Measurements from ENCODE around the gene KIF17. TPM values are rescaled to one million over a fixed set of nuclear protein-coding genes. Genes with fewer than 3 reads are reported as not detected.

KIF17 gene
- total RNA-seq (1 to 10 TPM; 2.0 to 4.8 (median 3.6) TPM), polyA plus RNA-seq (6.4 TPM)
- long read RNA-seq, donor 1, partial matches to known transcripts, result 1 of 2 reads
- long read RNA-seq, donor 1, other reads (novel, unspliced or antisense), result 1 of 2 reads
- long read RNA-seq, donor 2, partial matches to known transcripts, result 1 of 1 reads
- long read RNA-seq, donor 2, other reads (novel, unspliced or antisense), result 0 of 1 reads
- long read RNA-seq, donor 3, partial matches to known transcripts, result 1 of 1 reads
- long read RNA-seq, donor 3, other reads (novel, unspliced or antisense), result 0 of 1 reads
- long read RNA-seq, donor 4, partial matches to known transcripts, result 1 of 2 reads
- long read RNA-seq, donor 4, other reads (novel, unspliced or antisense), result 0 of 2 reads

DNA sequence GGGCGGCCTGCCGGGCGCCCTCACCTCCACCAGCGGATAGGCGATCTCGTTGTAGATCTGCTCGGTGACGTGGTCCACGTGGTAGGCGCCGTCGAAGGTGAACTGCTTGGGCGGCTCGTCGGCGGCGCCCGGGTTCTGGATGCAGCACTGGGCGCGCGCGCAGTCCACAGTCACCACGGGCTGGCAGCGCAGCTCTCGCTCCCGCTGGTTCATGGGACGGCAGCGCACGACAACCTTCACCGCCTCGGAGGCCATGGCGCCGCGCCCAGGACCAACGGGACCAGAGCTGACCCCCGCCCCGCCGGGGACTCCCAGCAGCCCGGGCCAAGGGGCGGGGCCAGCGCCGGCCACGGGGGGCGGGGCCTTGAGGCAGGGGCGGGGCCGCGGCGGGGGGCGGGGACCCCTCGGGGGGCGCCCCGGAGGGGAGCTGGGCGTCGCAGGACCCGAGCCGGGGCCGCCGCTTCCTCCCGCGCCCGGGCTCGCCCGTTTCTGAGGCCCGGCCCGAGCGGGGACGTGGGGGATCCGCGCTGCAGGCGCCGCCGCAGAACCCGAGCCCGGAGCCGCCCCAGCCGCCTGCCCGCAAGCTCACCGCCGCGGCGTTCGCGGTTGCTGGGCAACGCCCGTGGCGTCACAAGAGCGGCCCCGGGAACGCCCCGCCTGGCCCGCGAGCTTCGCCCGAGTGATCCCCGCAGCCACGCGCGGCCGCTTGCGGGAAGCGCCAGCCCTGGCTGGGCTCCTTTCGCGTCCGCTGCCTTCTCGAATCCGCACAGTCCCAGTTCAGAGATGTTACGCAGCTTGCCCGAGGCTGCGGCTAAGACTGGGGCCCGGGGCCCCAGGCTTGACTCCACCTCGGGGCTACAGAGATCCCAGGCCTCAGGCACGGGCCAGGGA is at the start of gene KIF17:
KIF17 (minus strand) TSS at position 556 of the 891 bp plus-strand sequence; CDS start at position 255, 301 bp downstream.
- Histone ChIP-seq H3K27me3 (ENCODE audit: control insufficient read depth, insufficient read depth) (no peaks in the 10 kb centered on the region), H3K9me3 (ENCODE audit: control insufficient read depth, low read length) (no peaks in the 10 kb centered on the region), H3K4me3 (ENCODE audit: low read length) (peak within 1 kb of the TSS; percentile 55), H3K27ac (ENCODE audit: low read length) (no peak within 1 kb of the TSS), H3K4me1 (ENCODE audit: control insufficient read depth, insufficient read depth, low read length) (no peaks in the 10 kb centered on the region)
- intact Hi-C loops (cut with DNase I), result no loop called here
- WGBS, result 2% methylated on average over 112 of the region's 112 CpGs
- DNase-seq, result peak; percentile 86 to 94 (median 93)
- peak; percentile 86 to 88 for ATAC-seq

DNA sequence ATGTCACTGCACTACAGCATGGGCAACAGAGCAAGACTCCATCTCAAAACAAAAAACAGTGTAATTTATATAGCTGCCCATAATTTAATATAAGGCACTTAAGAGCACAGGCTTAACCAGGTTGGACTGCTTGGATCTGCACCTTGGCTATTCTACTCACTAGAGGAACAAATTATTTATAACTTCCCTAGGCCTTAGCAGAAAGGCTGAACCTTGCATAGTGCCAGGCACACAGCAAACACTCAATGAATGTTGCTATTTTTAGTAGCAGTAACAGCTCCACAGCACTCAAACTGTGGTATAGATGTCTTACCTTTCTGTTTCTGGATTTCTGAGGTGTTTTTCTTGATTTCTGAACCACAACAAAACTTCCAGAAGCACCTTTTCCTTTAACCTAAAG is 49.5 kb upstream of the KIF17 start:
- no peak for DNase-seq
- Histone ChIP-seq H3K9me3 (ENCODE audit: control insufficient read depth, low read length) (no peaks in the 10 kb centered on the region), H3K4me1 (ENCODE audit: control insufficient read depth, insufficient read depth, low read length) (no peaks in the 10 kb centered on the region), H3K27ac (ENCODE audit: low read length) (no peak overlapping the region), H3K4me3 (ENCODE audit: low read length) (no peak overlapping the region), H3K27me3 (ENCODE audit: control insufficient read depth, insufficient read depth) (no peaks in the 10 kb centered on the region)
- ATAC-seq, result peak; percentile 38 to 41
- intact Hi-C loops (cut with DNase I), result no loop called here

DNA sequence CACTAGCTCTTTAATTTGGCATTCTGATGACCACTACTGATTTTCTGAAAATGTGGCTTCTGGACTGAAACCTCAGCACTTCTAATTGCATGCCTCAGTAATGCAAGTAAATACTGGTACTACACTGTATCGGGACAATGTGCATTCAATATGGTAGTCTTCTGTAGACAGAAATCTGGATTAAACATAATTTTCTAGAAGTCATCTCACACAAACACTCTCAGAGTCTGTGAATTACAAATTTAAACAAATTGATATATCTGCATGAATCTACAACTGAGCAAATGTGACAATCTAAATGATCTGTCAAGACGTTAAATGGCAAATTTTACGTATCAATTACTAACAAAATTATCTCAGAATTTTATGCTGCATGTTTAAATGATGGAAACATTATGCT is 45.6 kb upstream of the KIF17 start:
- Histone ChIP-seq H3K27me3 (ENCODE audit: control insufficient read depth, insufficient read depth) (no peaks in the 10 kb centered on the region), H3K9me3 (ENCODE audit: control insufficient read depth, low read length) (no peaks in the 10 kb centered on the region), H3K4me1 (ENCODE audit: control insufficient read depth, insufficient read depth, low read length) (no peaks in the 10 kb centered on the region), H3K27ac (ENCODE audit: low read length) (no peak overlapping the region), H3K4me3 (ENCODE audit: low read length) (no peak overlapping the region)
- DNase-seq (no peak), ATAC-seq (no peak)
- WGBS, result 96% methylated on average over 3 of the region's 3 CpGs
- intact Hi-C loops (cut with DNase I), result no loop called here

DNA sequence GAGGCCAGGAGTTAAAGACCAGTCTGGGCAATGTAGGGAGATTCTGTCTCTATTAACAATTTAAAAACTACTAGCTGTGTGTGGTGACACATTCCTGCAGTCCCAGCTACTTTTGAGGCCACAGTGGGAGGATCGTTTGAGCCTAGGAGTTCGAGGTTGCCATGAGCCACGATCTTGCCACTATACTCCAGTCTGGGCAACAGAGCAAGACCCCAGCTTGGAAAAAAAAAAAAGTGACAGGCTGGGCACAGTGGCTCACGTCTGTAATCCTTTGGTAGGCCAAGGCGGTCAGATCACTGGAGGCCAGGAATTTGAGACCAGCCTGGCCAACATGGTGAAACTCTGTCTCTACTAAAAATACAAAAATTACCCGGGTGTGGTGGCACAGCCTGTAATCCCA is 42.5 kb upstream of the KIF17 start:
- DNase-seq, result no peak
- Histone ChIP-seq H3K4me1 (ENCODE audit: control insufficient read depth, insufficient read depth, low read length) (no peaks in the 10 kb centered on the region), H3K4me3 (ENCODE audit: low read length) (no peak overlapping the region), H3K27me3 (ENCODE audit: control insufficient read depth, insufficient read depth) (no peaks in the 10 kb centered on the region), H3K27ac (ENCODE audit: low read length) (no peak overlapping the region), H3K9me3 (ENCODE audit: control insufficient read depth, low read length) (no peaks in the 10 kb centered on the region)
- WGBS, result 93% methylated on average over 6 of the region's 6 CpGs
- intact Hi-C loops (cut with DNase I), result no loop called here
- ATAC-seq, result no peak

DNA sequence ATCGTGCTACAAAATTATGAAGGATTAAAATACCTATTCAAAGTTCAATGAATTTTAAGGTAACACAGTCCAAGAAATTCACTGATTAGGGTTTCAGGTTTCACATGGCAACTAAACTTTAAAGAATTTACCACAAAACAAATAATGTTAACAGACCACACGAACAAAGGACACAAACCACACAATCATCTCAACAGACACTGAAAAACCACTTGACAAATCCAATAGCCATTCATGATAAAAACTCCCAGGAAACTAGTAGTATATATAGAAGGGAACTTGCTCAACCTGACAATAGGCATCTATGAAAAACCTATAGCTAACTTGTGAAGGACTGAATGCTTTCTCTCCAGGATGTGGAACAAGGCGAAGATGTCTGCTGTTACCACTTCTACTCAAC is 35.8 kb upstream of the KIF17 start:
- ATAC-seq (no peak), DNase-seq (no peak)
- intact Hi-C loops (cut with DNase I), result no loop called here
- Histone ChIP-seq H3K27ac (ENCODE audit: low read length) (no peak overlapping the region), H3K4me1 (ENCODE audit: control insufficient read depth, insufficient read depth, low read length) (no peaks in the 10 kb centered on the region), H3K27me3 (ENCODE audit: control insufficient read depth, insufficient read depth) (no peaks in the 10 kb centered on the region), H3K4me3 (ENCODE audit: low read length) (no peak overlapping the region), H3K9me3 (ENCODE audit: control insufficient read depth, low read length) (no peaks in the 10 kb centered on the region)
- WGBS, result 94% methylated on average over 3 of the region's 3 CpGs

- H3K27me3 ChIP-seq (ENCODE audit: control insufficient read depth, insufficient read depth), result no peaks in the 10 kb centered on the region
- intact Hi-C loops (cut with DNase I), result no loop called here
- DNase-seq, result no peak
- 82% methylated on average over 3 of the region's 3 CpGs for WGBS
- no peaks in the 10 kb centered on the region for H3K4me1 ChIP-seq (ENCODE audit: control insufficient read depth, insufficient read depth, low read length)
- no peak for ATAC-seq
- H3K9me3 ChIP-seq (ENCODE audit: control insufficient read depth, low read length), result no peaks in the 10 kb centered on the region
- no peak overlapping the region for H3K27ac ChIP-seq (ENCODE audit: low read length)
- no peak overlapping the region for H3K4me3 ChIP-seq (ENCODE audit: low read length)
Observed at GRCh38 chr1:20751462-20751990, 33.7 kb upstream of the KIF17 start.

DNA sequence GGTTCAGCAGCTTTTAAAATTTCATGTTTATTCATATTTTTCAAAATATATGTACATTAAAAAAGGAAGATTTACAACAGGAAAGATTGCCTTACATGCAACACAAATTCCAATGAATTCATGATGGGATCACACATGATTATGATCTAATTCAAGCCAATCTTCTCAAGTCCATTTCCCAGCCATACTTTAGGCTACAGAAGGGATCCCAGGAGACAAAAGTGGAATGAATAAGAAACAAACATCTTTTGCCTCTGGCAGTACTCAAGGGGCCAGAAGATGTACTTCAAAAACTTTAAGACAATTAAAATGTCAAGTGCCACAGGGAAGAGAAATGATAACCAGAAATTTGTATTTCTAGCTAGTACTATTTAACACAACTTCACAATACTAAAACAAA is 24.9 kb upstream of the KIF17 start:
- Histone ChIP-seq H3K4me3 (ENCODE audit: low read length) (no peak overlapping the region), H3K9me3 (ENCODE audit: control insufficient read depth, low read length) (no peaks in the 10 kb centered on the region), H3K4me1 (ENCODE audit: control insufficient read depth, insufficient read depth, low read length) (no peaks in the 10 kb centered on the region), H3K27ac (ENCODE audit: low read length) (no peak overlapping the region), H3K27me3 (ENCODE audit: control insufficient read depth, insufficient read depth) (no peaks in the 10 kb centered on the region)
- ATAC-seq (no peak), DNase-seq (no peak)
- intact Hi-C loops (cut with DNase I), result no loop called here

GRCh38 chr1:20740781-20741180 is 23.0 kb upstream of the KIF17 start:
- 75% methylated on average over 2 of the region's 2 CpGs for WGBS
- no peak overlapping the region for H3K4me3 ChIP-seq (ENCODE audit: low read length)
- H3K4me1 ChIP-seq (ENCODE audit: control insufficient read depth, insufficient read depth, low read length), result no peaks in the 10 kb centered on the region
- no peaks in the 10 kb centered on the region for H3K9me3 ChIP-seq (ENCODE audit: control insufficient read depth, low read length)
- no peak overlapping the region for H3K27ac ChIP-seq (ENCODE audit: low read length)
- no peaks in the 10 kb centered on the region for H3K27me3 ChIP-seq (ENCODE audit: control insufficient read depth, insufficient read depth)
- intact Hi-C loops (cut with DNase I), result no loop called here
- DNase-seq, result no peak
- ATAC-seq, result no peak

GRCh38 chr1:20739225-20739624 is 21.4 kb upstream of the KIF17 start:
- no peaks in the 10 kb centered on the region for H3K27me3 ChIP-seq (ENCODE audit: control insufficient read depth, insufficient read depth)
- H3K27ac ChIP-seq (ENCODE audit: low read length), result no peak overlapping the region
- H3K4me3 ChIP-seq (ENCODE audit: low read length), result no peak overlapping the region
- intact Hi-C loops (cut with DNase I), result no loop called here
- H3K9me3 ChIP-seq (ENCODE audit: control insufficient read depth, low read length), result no peaks in the 10 kb centered on the region
- 63% methylated on average over 2 of the region's 2 CpGs for WGBS
- ATAC-seq (no peak), DNase-seq (no peak)
- no peaks in the 10 kb centered on the region for H3K4me1 ChIP-seq (ENCODE audit: control insufficient read depth, insufficient read depth, low read length)

DNA sequence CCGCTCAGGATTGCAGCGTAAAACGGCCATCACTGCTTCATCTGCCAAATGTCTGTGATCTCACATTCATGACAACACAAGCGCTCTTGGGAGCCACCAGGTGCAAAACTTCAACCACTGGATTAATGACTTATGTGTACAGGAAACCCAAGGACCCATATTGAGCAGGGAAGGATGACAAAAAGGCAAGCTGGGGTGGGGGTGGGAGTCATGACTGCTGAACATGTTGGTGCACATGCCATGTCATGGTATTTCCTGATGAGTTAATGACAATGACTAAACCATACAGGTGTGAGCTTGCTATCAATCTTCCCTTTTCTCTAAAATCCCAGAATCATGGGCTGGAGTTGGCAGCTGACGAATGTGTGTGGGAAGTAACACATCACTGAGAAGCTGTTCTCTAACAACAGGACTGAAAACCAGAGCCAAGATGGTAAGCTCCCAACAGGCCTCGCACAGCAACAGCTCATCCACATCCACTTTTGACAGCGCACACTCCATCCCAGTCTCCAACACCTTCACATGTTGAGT is 17.8 kb upstream of the KIF17 start:
- intact Hi-C loops (cut with DNase I), result no loop called here
- Histone ChIP-seq H3K27me3 (ENCODE audit: control insufficient read depth, insufficient read depth) (no peaks in the 10 kb centered on the region), H3K27ac (ENCODE audit: low read length) (no peak overlapping the region), H3K9me3 (ENCODE audit: control insufficient read depth, low read length) (no peaks in the 10 kb centered on the region), H3K4me1 (ENCODE audit: control insufficient read depth, insufficient read depth, low read length) (no peaks in the 10 kb centered on the region), H3K4me3 (ENCODE audit: low read length) (no peak overlapping the region)
- DNase-seq (no peak), ATAC-seq (peak; percentile 17 to 24)
- 79% methylated on average over 7 of the region's 7 CpGs for WGBS
